HEK293 (cell line): ENCODE measurements around the gene SRPX.

Experiments used
- CTCF ChIP-seq: fragments of 450-650 bp; formaldehyde crosslinking; IDR thresholded peaks from 2 replicates; pipeline ENCODE4 v1.5.1; 2016; ENCODE audit warnings: missing biosample characterization, missing genetic modification characterization
- HOXC10 ChIP-seq: sonication (generic); formaldehyde crosslinking; IDR thresholded peaks from 2 replicates; pipeline ENCODE4 v1.8.1; 2023; ENCODE audit warnings: mild to moderate bottlenecking, missing genetic modification reagents
- MYNN ChIP-seq: fragments of 450-650 bp; formaldehyde crosslinking; IDR thresholded peaks from 2 replicates; pipeline ENCODE4 v1.5.1; 2016; ENCODE audit warnings: missing biosample characterization, missing genetic modification characterization, borderline replicate concordance
- PRDM1 ChIP-seq: fragments of 450-650 bp; formaldehyde crosslinking; IDR thresholded peaks from 2 replicates; pipeline ENCODE4; 2016; ENCODE audit warnings: missing biosample characterization, missing genetic modification characterization
- TCF7L2 ChIP-seq: IDR thresholded peaks from 2 replicates; pipeline ENCODE4 v1.6.1; 2011; ENCODE audit warnings: low read depth, mild to moderate bottlenecking, inconsistent platforms, low read length, moderate library complexity, borderline replicate concordance
- ZBTB17 ChIP-seq: fragments of 450-650 bp; formaldehyde crosslinking; IDR thresholded peaks from 2 replicates; pipeline ENCODE4 v1.5.1; 2016; ENCODE audit warnings: missing biosample characterization, missing genetic modification characterization
- ZBTB49 ChIP-seq: fragments of 450-650 bp; formaldehyde crosslinking; IDR thresholded peaks from 2 replicates; pipeline ENCODE4 v1.5.1; 2016; ENCODE audit warnings: missing biosample characterization, missing genetic modification characterization, low read depth
- ZFHX2 ChIP-seq: fragments of 450-650 bp; formaldehyde crosslinking; conservative IDR thresholded peaks from 2 replicates; pipeline ENCODE4 v1.5.1; 2016; ENCODE audit warnings: missing biosample characterization, missing genetic modification characterization
- ZNF133 ChIP-seq: fragments of 450-650 bp; formaldehyde crosslinking; IDR thresholded peaks from 2 replicates; pipeline ENCODE4 v1.5.1; 2016; ENCODE audit warnings: missing biosample characterization, missing genetic modification characterization
- ZNF580 ChIP-seq: fragments of 450-650 bp; formaldehyde crosslinking; IDR thresholded peaks from 2 replicates; pipeline ENCODE4 v1.5.1; 2016; ENCODE audit warnings: missing biosample characterization, missing genetic modification characterization
- ZNF610 ChIP-seq: fragments of 450-650 bp; formaldehyde crosslinking; IDR thresholded peaks from 2 replicates; pipeline ENCODE4 v1.5.1; 2016; ENCODE audit warnings: missing biosample characterization, missing genetic modification characterization, borderline replicate concordance
- ZNF768 ChIP-seq: fragments of 450-650 bp; formaldehyde crosslinking; IDR thresholded peaks from 2 replicates; pipeline ENCODE4 v1.5.1; 2018; ENCODE audit warnings: missing biosample characterization, mild to moderate bottlenecking, missing genetic modification characterization
- ZNF777 ChIP-seq: fragments of 450-650 bp; formaldehyde crosslinking; IDR thresholded peaks from 2 replicates; pipeline ENCODE4 v1.5.1; 2017; ENCODE audit warnings: missing biosample characterization, missing genetic modification characterization, borderline replicate concordance

- no peak for TF ChIP-seq HOXC10
- no peak for TF ChIP-seq PRDM1 (tag by site-specific recombination)
- no peak for TF ChIP-seq CTCF (tag by site-specific recombination)
- TF ChIP-seq ZBTB17: no peak
- TF ChIP-seq ZNF580 (tag by site-specific recombination): no peak
- no peak for TF ChIP-seq ZBTB49 (tag by site-specific recombination)
- no peak for TF ChIP-seq TCF7L2
- no peak for TF ChIP-seq ZFHX2 (tag by site-specific recombination)
- no peak for TF ChIP-seq ZNF133
- no peak for TF ChIP-seq MYNN (tag by site-specific recombination)
- no peak for TF ChIP-seq ZNF610
- TF ChIP-seq ZNF777: no peak
- no peak for TF ChIP-seq ZNF768 (tag by site-specific recombination)
Observed at GRCh38 chrX:38233891-38234667, 13.4 kb upstream of the SRPX start.
